ENCODE data around the gene VOPP1.

- TF ChIP-seq, protein P1, sequence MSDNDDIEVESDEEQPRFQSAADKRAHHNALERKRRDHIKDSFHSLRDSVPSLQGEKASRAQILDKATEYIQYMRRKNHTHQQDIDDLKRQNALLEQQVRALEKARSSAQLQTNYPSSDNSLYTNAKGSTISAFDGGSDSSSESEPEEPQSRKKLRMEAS (IDR thresholded peaks at IDR 0.05; ENCODE audit: low read depth, low read length), result no peak
- TF ChIP-seq POLR2A (IDR thresholded peaks at IDR 0.05; ENCODE audit: extremely low read depth, insufficient read length), result no peak
Observed at GRCh38 chr7:55497521-55497920, 74.8 kb downstream of the VOPP1 start.

Measured in NB4 (cell line).